HepG2 (cell line): ENCODE measurements around the gene CCL4L2. TPM values are rescaled to one million over a fixed set of nuclear protein-coding genes. Genes with fewer than 3 reads are reported as not detected.

Source experiments
- BORCS8-MEF2B ChIP-seq: sonication (generic); formaldehyde crosslinking; IDR thresholded peaks from 2 replicates; pipeline ENCODE4 v1.8.0; 2022; ENCODE audit warnings: mild to moderate bottlenecking, missing genetic modification reagents
- KDM5B ChIP-seq: sonication (generic); formaldehyde crosslinking; IDR thresholded peaks from 2 replicates; pipeline ENCODE4 v1.4.0; 2020; ENCODE audit warnings: missing genetic modification reagents, mild to moderate bottlenecking, borderline replicate concordance
- KDM6A ChIP-seq: IDR thresholded peaks from 2 replicates; pipeline ENCODE4 v1.6.1; 2016; ENCODE audit warnings: low read depth
- MXD4 ChIP-seq: IDR thresholded peaks from 2 replicates; pipeline ENCODE4 v1.6.1; 2016; ENCODE audit warnings: mild to moderate bottlenecking, missing biosample characterization, missing genetic modification reagents
- NRL ChIP-seq: sonication (generic); formaldehyde crosslinking; IDR thresholded peaks from 2 replicates; pipeline ENCODE4 v1.5.0; 2020; ENCODE audit warnings: missing genetic modification reagents, mild to moderate bottlenecking, moderate library complexity, borderline replicate concordance
- SNAI1 ChIP-seq: sonication (generic); formaldehyde crosslinking; IDR thresholded peaks from 2 replicates; pipeline ENCODE4 v1.5.0; 2020; ENCODE audit warnings: mild to moderate bottlenecking, missing genetic modification reagents, borderline replicate concordance
- ZNF607 ChIP-seq: sonication (generic); formaldehyde crosslinking; IDR thresholded peaks from 2 replicates; pipeline ENCODE4 v1.5.1; 2020; ENCODE audit warnings: missing genetic modification reagents, mild to moderate bottlenecking, borderline replicate concordance
- ZNF766 ChIP-seq: sonication (generic); formaldehyde crosslinking; IDR thresholded peaks from 2 replicates; pipeline ENCODE4 v1.5.0; 2020; ENCODE audit warnings: missing genetic modification reagents, borderline replicate concordance
- polyA plus RNA-seq, 8 experiments: library from polyadenylated mRNA; depleted of rRNA in 3 of 8; stranded (reverse) in 7 of 8; unstranded in 1 of 8; fragments of >200 nt; fragmentation: Illumina TruSeq in 4 of 8; extraction: Trizol in 4 of 8; gene quantifications; 2 replicates each; pipeline versions ENCODE4 v1.2.1 to v1.2.3, GENCODE V29; 2011 to 2016; ENCODE audit warnings: low read depth in 4 of 8, missing spikeins in 1 of 8, mixed read lengths in 1 of 8; ENCODE audit not compliant: insufficient read depth in 1 of 8
- total RNA-seq, 5 experiments: library from RNA; depleted of rRNA; stranded (reverse); fragments of >200 nt; fragmentation: Illumina TruSeq; extraction: Trizol; gene quantifications; 2 replicates each; pipeline ENCODE4 v1.2.3, GENCODE V29; 2016; ENCODE audit warnings: low read depth in 1 of 5
- TF ChIP-seq, protein P1 (sequence below): sonication (generic); formaldehyde crosslinking; IDR thresholded peaks from 2 replicates; pipeline ENCODE4 v1.5.0; 2020; ENCODE audit warnings: missing genetic modification reagents
- TF ChIP-seq, protein P2 (sequence below), 2 experiments: sonication (generic) in 1 of 2; formaldehyde crosslinking in 1 of 2; IDR thresholded peaks; 2 replicates each; pipeline versions ENCODE4 v1.5.1 to v1.6.1; 2011 to 2020; ENCODE audit warnings: borderline replicate concordance in 1 of 2, low read depth in 1 of 2, low read length in 1 of 2, mild to moderate bottlenecking in 1 of 2, missing genetic modification reagents in 1 of 2, moderate library complexity in 1 of 2
- TF ChIP-seq, protein P3 (sequence below), 2 experiments: fragments of 450-650 bp in 1 of 2; sonication (generic) in 1 of 2; formaldehyde crosslinking in 1 of 2; IDR thresholded peaks; 2 replicates each; pipeline versions ENCODE4 v1.6.1 to v1.8.0; 2016 to 2022; ENCODE audit warnings: antibody characterized with exemption in 1 of 2, mild to moderate bottlenecking in 1 of 2, missing genetic modification reagents in 1 of 2
- TF ChIP-seq, protein P4 (sequence below): sonication (generic); formaldehyde crosslinking; IDR thresholded peaks from 2 replicates; pipeline ENCODE4 v1.5.0; 2020; ENCODE audit warnings: missing genetic modification reagents, mild to moderate bottlenecking, borderline replicate concordance

Gene CCL4L2
- total and polyA plus RNA-seq, 2 of the 13 experiments (the other 11 are each of a cell fraction or from before 2014, with no cell fraction given) = not detected

DNA sequence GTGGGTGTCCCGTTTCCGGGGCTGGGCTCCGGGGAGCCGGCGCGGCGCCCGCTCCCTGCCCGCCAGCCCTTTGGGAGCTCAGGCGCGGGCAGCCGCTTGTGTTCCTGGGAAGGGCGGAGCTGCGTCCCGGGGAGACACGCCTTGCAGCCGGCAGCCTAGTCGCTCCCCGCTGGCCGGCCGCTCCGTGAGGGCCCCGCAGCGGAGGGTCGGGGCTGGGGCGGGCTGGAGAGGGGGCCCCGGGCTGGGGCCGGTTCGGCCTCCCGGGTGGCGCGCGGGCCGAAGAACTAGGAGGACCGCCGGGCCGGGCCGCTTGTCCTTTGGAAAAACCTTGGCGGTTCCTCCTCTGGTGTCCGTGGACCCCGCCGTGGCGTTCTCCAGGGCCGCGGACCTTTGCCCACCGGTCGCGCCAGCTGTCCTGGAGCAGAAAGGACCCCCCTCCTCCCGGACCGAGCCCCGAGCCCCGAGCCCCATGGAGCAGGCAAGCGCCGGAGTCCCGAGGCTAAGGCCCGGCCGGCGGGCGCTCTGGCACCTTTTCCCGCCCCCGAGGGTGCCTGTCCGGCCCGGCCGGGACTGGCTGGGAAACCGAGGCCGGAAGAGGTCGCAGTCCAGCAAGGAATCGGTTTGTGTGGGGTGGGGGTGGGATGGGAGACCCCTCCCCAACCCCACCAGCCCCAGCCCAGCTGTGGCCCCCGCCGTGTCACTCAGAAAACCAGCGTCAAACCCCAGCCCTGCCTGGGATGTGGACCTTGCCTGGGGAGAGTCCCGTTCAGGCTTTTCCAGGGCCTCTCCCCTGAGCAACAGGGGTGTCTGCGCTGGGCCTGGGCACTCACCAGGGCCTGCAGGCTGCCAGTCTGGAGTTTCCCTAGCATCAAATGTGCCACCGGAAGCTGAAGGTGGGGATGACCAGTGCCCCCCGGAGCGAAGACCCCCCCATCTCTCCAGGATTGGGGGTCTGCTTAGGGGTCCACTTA, 27.6 kb upstream of the CCL4L2 start (continued):
- no peak for TF ChIP-seq MXD4 (CRISPR knock-in tag)
- no peak for TF ChIP-seq SNAI1 (CRISPR knock-in tag)
- TF ChIP-seq, protein P1, sequence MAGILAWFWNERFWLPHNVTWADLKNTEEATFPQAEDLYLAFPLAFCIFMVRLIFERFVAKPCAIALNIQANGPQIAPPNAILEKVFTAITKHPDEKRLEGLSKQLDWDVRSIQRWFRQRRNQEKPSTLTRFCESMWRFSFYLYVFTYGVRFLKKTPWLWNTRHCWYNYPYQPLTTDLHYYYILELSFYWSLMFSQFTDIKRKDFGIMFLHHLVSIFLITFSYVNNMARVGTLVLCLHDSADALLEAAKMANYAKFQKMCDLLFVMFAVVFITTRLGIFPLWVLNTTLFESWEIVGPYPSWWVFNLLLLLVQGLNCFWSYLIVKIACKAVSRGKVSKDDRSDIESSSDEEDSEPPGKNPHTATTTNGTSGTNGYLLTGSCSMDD (CRISPR knock-in tag) = no peak
- no peak for TF ChIP-seq BORCS8-MEF2B
- TF ChIP-seq, protein P2, sequence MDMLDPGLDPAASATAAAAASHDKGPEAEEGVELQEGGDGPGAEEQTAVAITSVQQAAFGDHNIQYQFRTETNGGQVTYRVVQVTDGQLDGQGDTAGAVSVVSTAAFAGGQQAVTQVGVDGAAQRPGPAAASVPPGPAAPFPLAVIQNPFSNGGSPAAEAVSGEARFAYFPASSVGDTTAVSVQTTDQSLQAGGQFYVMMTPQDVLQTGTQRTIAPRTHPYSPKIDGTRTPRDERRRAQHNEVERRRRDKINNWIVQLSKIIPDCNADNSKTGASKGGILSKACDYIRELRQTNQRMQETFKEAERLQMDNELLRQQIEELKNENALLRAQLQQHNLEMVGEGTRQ (IDR thresholded peaks at IDR 0.05; ENCODE audit: low read depth, low read length) = no peak
- TF ChIP-seq, protein P2 (CRISPR knock-in tag; IDR thresholded peaks at IDR 0.05; ENCODE audit: borderline replicate concordance) = no peak
- TF ChIP-seq KDM5B (CRISPR knock-in tag) = 0 out of 2 replicates have a peak, but pooled peaks have one; percentile 56
- TF ChIP-seq, protein P3, sequence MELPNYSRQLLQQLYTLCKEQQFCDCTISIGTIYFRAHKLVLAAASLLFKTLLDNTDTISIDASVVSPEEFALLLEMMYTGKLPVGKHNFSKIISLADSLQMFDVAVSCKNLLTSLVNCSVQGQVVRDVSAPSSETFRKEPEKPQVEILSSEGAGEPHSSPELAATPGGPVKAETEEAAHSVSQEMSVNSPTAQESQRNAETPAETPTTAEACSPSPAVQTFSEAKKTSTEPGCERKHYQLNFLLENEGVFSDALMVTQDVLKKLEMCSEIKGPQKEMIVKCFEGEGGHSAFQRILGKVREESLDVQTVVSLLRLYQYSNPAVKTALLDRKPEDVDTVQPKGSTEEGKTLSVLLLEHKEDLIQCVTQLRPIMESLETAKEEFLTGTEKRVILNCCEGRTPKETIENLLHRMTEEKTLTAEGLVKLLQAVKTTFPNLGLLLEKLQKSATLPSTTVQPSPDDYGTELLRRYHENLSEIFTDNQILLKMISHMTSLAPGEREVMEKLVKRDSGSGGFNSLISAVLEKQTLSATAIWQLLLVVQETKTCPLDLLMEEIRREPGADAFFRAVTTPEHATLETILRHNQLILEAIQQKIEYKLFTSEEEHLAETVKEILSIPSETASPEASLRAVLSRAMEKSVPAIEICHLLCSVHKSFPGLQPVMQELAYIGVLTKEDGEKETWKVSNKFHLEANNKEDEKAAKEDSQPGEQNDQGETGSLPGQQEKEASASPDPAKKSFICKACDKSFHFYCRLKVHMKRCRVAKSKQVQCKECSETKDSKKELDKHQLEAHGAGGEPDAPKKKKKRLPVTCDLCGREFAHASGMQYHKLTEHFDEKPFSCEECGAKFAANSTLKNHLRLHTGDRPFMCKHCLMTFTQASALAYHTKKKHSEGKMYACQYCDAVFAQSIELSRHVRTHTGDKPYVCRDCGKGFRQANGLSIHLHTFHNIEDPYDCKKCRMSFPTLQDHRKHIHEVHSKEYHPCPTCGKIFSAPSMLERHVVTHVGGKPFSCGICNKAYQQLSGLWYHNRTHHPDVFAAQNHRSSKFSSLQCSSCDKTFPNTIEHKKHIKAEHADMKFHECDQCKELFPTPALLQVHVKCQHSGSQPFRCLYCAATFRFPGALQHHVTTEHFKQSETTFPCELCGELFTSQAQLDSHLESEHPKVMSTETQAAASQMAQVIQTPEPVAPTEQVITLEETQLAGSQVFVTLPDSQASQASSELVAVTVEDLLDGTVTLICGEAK (IDR thresholded peaks at IDR 0.05) = no peak
- TF ChIP-seq, protein P3 (CRISPR knock-in tag; IDR thresholded peaks at IDR 0.05) = peak; percentile 33; the same call in 1 of the 2 replicates
- no peak for TF ChIP-seq KDM6A (CRISPR knock-in tag)
- TF ChIP-seq, protein P4, sequence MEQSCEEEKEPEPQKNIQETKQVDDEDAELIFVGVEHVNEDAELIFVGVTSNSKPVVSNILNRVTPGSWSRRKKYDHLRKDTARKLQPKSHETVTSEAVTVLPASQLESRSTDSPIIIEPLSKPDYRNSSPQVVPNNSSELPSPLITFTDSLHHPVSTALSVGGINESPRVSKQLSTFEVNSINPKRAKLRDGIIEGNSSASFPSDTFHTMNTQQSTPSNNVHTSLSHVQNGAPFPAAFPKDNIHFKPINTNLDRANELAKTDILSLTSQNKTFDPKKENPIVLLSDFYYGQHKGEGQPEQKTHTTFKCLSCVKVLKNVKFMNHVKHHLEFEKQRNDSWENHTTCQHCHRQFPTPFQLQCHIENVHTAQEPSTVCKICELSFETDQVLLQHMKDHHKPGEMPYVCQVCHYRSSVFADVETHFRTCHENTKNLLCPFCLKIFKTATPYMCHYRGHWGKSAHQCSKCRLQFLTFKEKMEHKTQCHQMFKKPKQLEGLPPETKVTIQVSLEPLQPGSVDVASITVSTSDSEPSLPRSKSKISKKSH (CRISPR knock-in tag) = peak; percentile 63; the same call in 1 of the 2 replicates
- TF ChIP-seq ZNF607 (CRISPR knock-in tag) = no peak
- no peak for TF ChIP-seq ZNF766 (CRISPR knock-in tag)
- TF ChIP-seq NRL = 0 out of 2 replicates have a peak, but pooled peaks have one; percentile 59
